Calu3 (cell line): ENCODE data around the gene IST1. TPM values are rescaled to one million over a fixed set of nuclear protein-coding genes. Genes with fewer than 3 reads are reported as not detected.

Experiments used
- BruUV-seq: library from RNA; stranded (reverse); fragments of 400-500 nt; replicated peaks from 2 replicates; lab custom pipeline; 2021; lab: Mats Ljungman, UMichigan
- CTCF ChIA-PET: fragments of 300-600 bp; sonication (Branson Sonifier 250); formaldehyde crosslinking; loops from one replicate; lab custom pipeline; 2022; ENCODE audit warnings: antibody characterized with exemption; lab: Charles Lee
- DNase-seq: peaks from one replicate; pipeline ENCODE4 v3.0.0; 2022
- H3K27ac Mint-ChIP-seq: one replicate; pipeline ENCODE4 v1.8.0; 2022; ENCODE audit warnings: mixed read lengths; ENCODE audit not compliant: unreplicated experiment
- H3K27me3 Mint-ChIP-seq: one replicate; pipeline ENCODE4 v1.8.0; 2022; ENCODE audit warnings: mixed read lengths; ENCODE audit not compliant: unreplicated experiment
- H3K36me3 Mint-ChIP-seq: one replicate; pipeline ENCODE4 v1.8.0; 2022; ENCODE audit warnings: mild to moderate bottlenecking, moderate library complexity, mixed read lengths; ENCODE audit not compliant: insufficient read depth, unreplicated experiment
- H3K4me1 Mint-ChIP-seq: one replicate; pipeline ENCODE4 v1.8.0; 2022; ENCODE audit warnings: mild to moderate bottlenecking, low read depth, mixed read lengths; ENCODE audit not compliant: unreplicated experiment
- H3K4me3 Mint-ChIP-seq: one replicate; pipeline ENCODE4 v1.8.0; 2022; ENCODE audit warnings: mild to moderate bottlenecking, low read depth, moderate library complexity, mixed read lengths; ENCODE audit not compliant: unreplicated experiment
- H3K9me3 Mint-ChIP-seq: one replicate; pipeline ENCODE4 v1.8.0; 2022; ENCODE audit warnings: low read depth, mixed read lengths; ENCODE audit not compliant: unreplicated experiment
- intact Hi-C: fragments of 100-400 bp; cut with micrococcal nuclease; formaldehyde crosslinking; loops from one replicate; pipeline ENCODE4 v1.10.0; 2022; ENCODE audit not compliant: unreplicated experiment
- total RNA-seq: library from RNA; stranded (reverse); gene quantifications from 2 replicates; pipeline ENCODE4 v1.2.3, GENCODE V29; 2022
- TF ChIP-seq, protein P1 (sequence below): fragments of 200-600 bp; IDR thresholded peaks from one replicate; pipeline ENCODE4 v1.8.0; 2022; ENCODE audit warnings: antibody characterized with exemption; ENCODE audit not compliant: unreplicated experiment

The IST1 gene
- total RNA-seq, 1 experiment from 2014 or later, result 252 TPM

DNA sequence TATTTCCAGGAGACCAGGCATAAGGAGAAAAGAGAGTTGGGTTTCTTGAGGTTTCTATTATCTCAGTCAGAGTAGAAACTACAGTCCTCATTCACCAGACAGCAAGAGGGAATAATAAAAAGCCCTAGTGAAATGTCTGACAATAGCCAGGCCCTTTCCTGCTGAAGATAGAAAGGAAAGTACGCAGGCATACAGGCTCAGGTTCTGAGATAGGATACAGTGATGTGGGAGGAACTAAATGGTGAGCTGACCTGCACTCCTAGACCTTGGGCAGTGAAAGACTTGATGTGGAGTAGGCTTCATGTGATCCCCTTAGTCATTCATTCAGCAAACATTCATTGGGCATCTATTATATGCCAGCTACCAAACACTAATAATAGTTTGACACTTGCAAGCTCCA, 26.2 kb upstream of the IST1 start:
- Mint-ChIP-seq H3K4me3 (no peak overlapping the region), H3K27me3 (no peaks in the 10 kb centered on the region), H3K27ac (no peak overlapping the region), H3K4me1 (no peaks in the 10 kb centered on the region), H3K36me3 (peaks cover 5% of the 10 kb centered on the region), H3K9me3 (no peaks in the 10 kb centered on the region)
- intact Hi-C loops, result no loop called here
- DNase-seq, result no peak
- TF ChIP-seq, protein P1, sequence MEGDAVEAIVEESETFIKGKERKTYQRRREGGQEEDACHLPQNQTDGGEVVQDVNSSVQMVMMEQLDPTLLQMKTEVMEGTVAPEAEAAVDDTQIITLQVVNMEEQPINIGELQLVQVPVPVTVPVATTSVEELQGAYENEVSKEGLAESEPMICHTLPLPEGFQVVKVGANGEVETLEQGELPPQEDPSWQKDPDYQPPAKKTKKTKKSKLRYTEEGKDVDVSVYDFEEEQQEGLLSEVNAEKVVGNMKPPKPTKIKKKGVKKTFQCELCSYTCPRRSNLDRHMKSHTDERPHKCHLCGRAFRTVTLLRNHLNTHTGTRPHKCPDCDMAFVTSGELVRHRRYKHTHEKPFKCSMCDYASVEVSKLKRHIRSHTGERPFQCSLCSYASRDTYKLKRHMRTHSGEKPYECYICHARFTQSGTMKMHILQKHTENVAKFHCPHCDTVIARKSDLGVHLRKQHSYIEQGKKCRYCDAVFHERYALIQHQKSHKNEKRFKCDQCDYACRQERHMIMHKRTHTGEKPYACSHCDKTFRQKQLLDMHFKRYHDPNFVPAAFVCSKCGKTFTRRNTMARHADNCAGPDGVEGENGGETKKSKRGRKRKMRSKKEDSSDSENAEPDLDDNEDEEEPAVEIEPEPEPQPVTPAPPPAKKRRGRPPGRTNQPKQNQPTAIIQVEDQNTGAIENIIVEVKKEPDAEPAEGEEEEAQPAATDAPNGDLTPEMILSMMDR, result no peak
- CTCF ChIA-PET, result no interaction called here
- BruUV-seq, result no TSS peak

DNA sequence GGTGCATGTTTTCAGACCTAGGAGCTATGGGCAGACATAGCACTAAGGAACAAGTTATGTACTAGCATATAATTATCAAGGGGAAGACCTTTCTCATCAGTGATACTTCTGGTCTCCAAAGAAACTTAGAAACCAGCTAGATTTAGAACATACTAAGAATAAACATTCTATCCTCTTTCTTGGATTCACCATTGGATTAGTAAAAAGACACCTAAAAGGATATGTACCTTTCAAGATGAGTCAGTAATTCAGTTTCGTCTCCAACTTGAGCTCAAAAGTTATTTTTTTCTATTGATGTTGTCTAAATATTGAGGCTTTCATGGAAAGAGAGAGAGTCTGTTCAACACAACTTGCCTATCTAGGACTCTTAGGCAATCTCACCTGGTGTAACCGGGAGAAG, 24.5 kb upstream of the IST1 start:
- H3K9me3 Mint-ChIP-seq, result no peaks in the 10 kb centered on the region
- BruUV-seq, result no TSS peak
- no peak for DNase-seq
- H3K27ac Mint-ChIP-seq, result no peak overlapping the region
- H3K4me3 Mint-ChIP-seq, result no peak overlapping the region
- TF ChIP-seq, protein P1, result no peak
- H3K4me1 Mint-ChIP-seq, result no peaks in the 10 kb centered on the region
- intact Hi-C loops, result no loop called here
- CTCF ChIA-PET, result interaction anchor here (1.1 kb wide), 1 partner anchor 91 kb away, joined by 3 read pairs; no protein-coding TSS in a partner anchor
- no peaks in the 10 kb centered on the region for H3K27me3 Mint-ChIP-seq
- peaks cover 6% of the 10 kb centered on the region for H3K36me3 Mint-ChIP-seq

DNA sequence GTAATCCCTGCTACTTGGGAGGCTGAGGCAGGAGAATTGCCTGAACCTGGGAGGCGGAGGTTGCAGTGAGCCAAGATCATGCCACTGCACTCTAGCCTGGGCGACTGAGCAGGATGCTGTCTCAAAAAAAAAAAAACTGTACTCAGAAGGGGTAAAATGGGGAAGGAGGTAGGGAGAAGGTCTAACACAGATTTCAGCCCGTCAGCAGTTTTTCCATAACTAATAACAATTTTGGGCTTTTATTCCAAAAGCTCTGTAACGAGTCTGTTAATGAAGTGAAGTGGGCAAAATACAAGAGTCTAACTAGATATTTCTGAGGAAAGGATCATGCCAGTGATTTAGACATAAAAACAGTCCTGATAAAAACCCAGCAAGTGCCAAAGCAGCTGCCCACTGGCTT, 22.1 kb upstream of the IST1 start:
- CTCF ChIA-PET, result no interaction called here
- H3K27ac Mint-ChIP-seq, result no peak overlapping the region

DNA sequence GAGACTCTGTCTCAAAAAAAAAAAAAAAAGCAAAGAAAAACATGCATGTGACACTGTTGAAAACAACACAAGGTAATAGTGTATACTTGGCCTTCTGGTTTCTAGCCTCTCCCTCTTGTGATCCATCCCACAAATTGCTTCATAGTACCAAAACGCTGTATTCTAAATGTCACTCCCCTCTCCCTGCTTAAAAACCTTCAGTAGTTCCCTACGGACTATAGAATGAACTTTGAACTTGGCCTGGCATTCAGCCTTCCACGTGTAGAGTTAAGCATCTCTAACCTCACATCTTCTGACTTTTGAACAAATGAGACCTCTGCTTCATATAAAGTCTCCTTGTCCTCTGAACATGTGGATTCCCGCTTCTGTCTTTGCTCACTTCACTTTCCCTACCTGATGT, 16.4 kb upstream of the IST1 start:
- H3K4me3 Mint-ChIP-seq, result no peak overlapping the region
- BruUV-seq, result no TSS peak
- H3K27ac Mint-ChIP-seq, result no peak overlapping the region
- H3K27me3 Mint-ChIP-seq, result no peaks in the 10 kb centered on the region
- H3K36me3 Mint-ChIP-seq, result peaks cover 20% of the 10 kb centered on the region
- TF ChIP-seq, protein P1, result no peak
- CTCF ChIA-PET, result interaction anchor here (1.3 kb wide), 1 partner anchor 83 kb away, joined by 3 read pairs; no protein-coding TSS in a partner anchor
- intact Hi-C loops, result no loop called here
- H3K4me1 Mint-ChIP-seq, result peaks cover 10% of the 10 kb centered on the region
- H3K9me3 Mint-ChIP-seq, result no peaks in the 10 kb centered on the region
- DNase-seq, result no peak

More for the DNA sequence above, 22.1 kb upstream of the IST1 start:
- H3K27me3 Mint-ChIP-seq, result no peaks in the 10 kb centered on the region
- no peak overlapping the region for H3K4me3 Mint-ChIP-seq
- H3K36me3 Mint-ChIP-seq, result peaks cover 6% of the 10 kb centered on the region
- intact Hi-C loops, result no loop called here
- no TSS peak for BruUV-seq
- H3K9me3 Mint-ChIP-seq, result no peaks in the 10 kb centered on the region
- H3K4me1 Mint-ChIP-seq, result no peaks in the 10 kb centered on the region
- DNase-seq, result no peak
- TF ChIP-seq, protein P1, result no peak
